HEK293 (cell line): ENCODE measurements around the gene NAAA.

Experiments
- CTCF ChIP-seq: fragments of 450-650 bp; formaldehyde crosslinking; IDR thresholded peaks from 2 replicates; pipeline ENCODE4 v1.5.1; 2016; ENCODE audit warnings: missing biosample characterization, missing genetic modification characterization
- ELK4 ChIP-seq: IDR thresholded peaks from 2 replicates; pipeline ENCODE4 v1.6.1; 2011; ENCODE audit warnings: mild to moderate bottlenecking, low read depth, low read length, borderline replicate concordance

- TF ChIP-seq CTCF: no peak
- no peak for TF ChIP-seq ELK4
Measured at GRCh38 chr4:75940692-75941253, at the start of gene NAAA.
